Neutrophil (primary cell): ENCODE data around the gene JPH2.

Experiments used
- H3K27ac ChIP-seq: fragments of 200-600 bp; sonication (generic); 2 replicates; pipeline ENCODE4 v1.5.1; 2016; ENCODE audit warnings: mild to moderate bottlenecking, moderate library complexity
- H3K27me3 ChIP-seq: fragments of 200-600 bp; sonication (generic); 2 replicates; pipeline ENCODE4 v1.6.0; 2016; ENCODE audit warnings: mild to moderate bottlenecking
- H3K36me3 ChIP-seq: fragments of 200-600 bp; sonication (generic); 2 replicates; pipeline ENCODE4 v1.5.1; 2017
- H3K4me1 ChIP-seq, 2 experiments: fragments of 200-600 bp in 1 of 2; sonication (generic) in 1 of 2; 1 replicate in 1 of 2; 2 replicates in 1 of 2; pipeline versions ENCODE4 v1.5.1 to v1.6.1; 2013 to 2016; ENCODE audit warnings: low read depth in 1 of 2, low read length in 1 of 2, mild to moderate bottlenecking in 1 of 2, moderate library complexity in 1 of 2; ENCODE audit not compliant: control insufficient read depth in 1 of 2, insufficient read depth in 1 of 2
- H3K4me3 ChIP-seq, 2 experiments: fragments of 200-600 bp in 1 of 2; sonication (generic) in 1 of 2; 1 replicate in 1 of 2; 2 replicates in 1 of 2; pipeline ENCODE4 v1.5.1; 2013 to 2016; ENCODE audit warnings: low read depth in 1 of 2, low read length in 1 of 2, mild to moderate bottlenecking in 1 of 2, moderate library complexity in 1 of 2
- H3K9me3 ChIP-seq: fragments of 200-600 bp; sonication (generic); 2 replicates; pipeline ENCODE4 v1.5.1; 2016
- CTCF ChIP-seq: fragments of 200-600 bp; sonication (generic); IDR thresholded peaks from 2 replicates; pipeline ENCODE4 v1.5.1; 2016; ENCODE audit warnings: antibody characterized with exemption

The JPH2 gene

GRCh38 chr20:44067650-44068081 lies 119.3 kb downstream of the JPH2 start:
- Histone ChIP-seq H3K4me3 (peak overlapping the region; percentile 73 to 75), H3K36me3 (no peaks in the 10 kb centered on the region), H3K27me3 (no peaks in the 10 kb centered on the region), H3K27ac (peak overlapping the region; percentile 92), H3K4me1 (peaks cover 60 to 61% of the 10 kb centered on the region in 2 experiments), H3K9me3 (no peaks in the 10 kb centered on the region)
- no peak for TF ChIP-seq CTCF

GRCh38 chr20:44066645-44067606 lies 120.1 kb downstream of the JPH2 start:
- Histone ChIP-seq H3K9me3 (no peaks in the 10 kb centered on the region), H3K27me3 (no peaks in the 10 kb centered on the region), H3K27ac (peak overlapping the region; percentile 92), H3K4me1 (peaks cover 52 to 54% of the 10 kb centered on the region in 2 experiments), H3K4me3 (no peak overlapping the region), H3K36me3 (no peaks in the 10 kb centered on the region)
- TF ChIP-seq CTCF: no peak

GRCh38 chr20:44065401-44066340 lies 121.3 kb downstream of the JPH2 start:
- Histone ChIP-seq H3K27me3 (no peaks in the 10 kb centered on the region), H3K4me3 (no peak overlapping the region), H3K4me1 (peaks cover 40 to 41% of the 10 kb centered on the region in 2 experiments), H3K36me3 (no peaks in the 10 kb centered on the region), H3K27ac (peak overlapping the region; percentile 3), H3K9me3 (no peaks in the 10 kb centered on the region)
- TF ChIP-seq CTCF: no peak

- Histone ChIP-seq H3K27ac (peak overlapping the region; percentile 3), H3K36me3 (no peaks in the 10 kb centered on the region), H3K27me3 (no peaks in the 10 kb centered on the region), H3K4me3 (no peak overlapping the region), H3K9me3 (no peaks in the 10 kb centered on the region), H3K4me1 (peaks cover 31 to 32% of the 10 kb centered on the region in 2 experiments)
- no peak for TF ChIP-seq CTCF
These were observed 122.2 kb downstream of the JPH2 start for GRCh38 chr20:44064501-44065400.
